Measurements from ENCODE around the gene COP1.
"Not testable (repeated sequence)": the region's sequence is repeated elsewhere in the genome, so short reads cannot be mapped to it uniquely, and the experiment has no call there.

Gene COP1

GRCh38 chr1:176206961-176207902 lies at the start of gene COP1:
Gene COP1, minus strand, starts transcription at chr1:176207286. Its CDS starts 308 bp downstream, at chr1:176206978.
- Mint-ChIP-seq H3K4me1 (peaks cover 14 to 43% of the 10 kb centered on the region in 2 donors), H3K9me3 (no peaks in the 10 kb centered on the region)
- ATAC-seq (replicated peaks), result peak; percentile 88 to 90

GRCh38 chr1:176252191-176252590 lies 45.1 kb upstream of the COP1 start:
- no peak for DNase-seq
- no peak for ATAC-seq (replicated peaks)
- no peaks in the 10 kb centered on the region for H3K27me3 Mint-ChIP-seq
- no peak overlapping the region for H3K4me3 Mint-ChIP-seq
- H3K36me3 Mint-ChIP-seq, result no peaks in the 10 kb centered on the region
- H3K27ac Mint-ChIP-seq, result no peak overlapping the region
- no peaks in the 10 kb centered on the region for H3K9me3 Mint-ChIP-seq
- no peaks in the 10 kb centered on the region for H3K4me1 Mint-ChIP-seq

More at GRCh38 chr1:176206961-176207902, at the start of gene COP1:
- peak; percentile 95 for DNase-seq
- Mint-ChIP-seq H3K27me3 (no peaks in the 10 kb centered on the region), H3K4me3 (peak within 1 kb of the TSS; percentile 96 to 100), H3K36me3 (peaks cover 10 to 18% of the 10 kb centered on the region in 2 donors), H3K27ac (peak within 1 kb of the TSS; percentile 99)

DNA sequence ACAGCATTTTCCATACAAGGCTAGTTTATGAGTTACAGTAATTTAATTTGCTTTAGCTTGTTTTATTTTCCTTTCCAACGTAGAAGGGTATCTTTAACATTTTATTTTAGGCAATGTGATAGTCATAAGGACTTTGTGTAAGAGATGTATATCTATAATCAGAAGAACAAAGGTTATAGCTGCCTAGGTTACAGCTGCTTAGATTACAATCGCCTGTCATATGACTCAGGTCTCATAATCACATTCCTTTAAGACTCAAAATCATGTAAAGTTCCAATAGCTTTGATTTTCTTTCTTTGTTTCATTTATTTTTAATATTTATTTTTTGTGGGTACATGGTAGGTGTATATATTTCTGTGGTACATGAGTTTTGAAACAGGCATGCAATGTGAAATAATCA lies 37.8 kb upstream of the COP1 start:
- Mint-ChIP-seq H3K27me3 (peaks cover 8% of the 10 kb centered on the region in 2 donors), H3K27ac (no peak overlapping the region), H3K36me3 (no peaks in the 10 kb centered on the region), H3K4me3 (no peak overlapping the region), H3K4me1 (no peaks in the 10 kb centered on the region), H3K9me3 (no peaks in the 10 kb centered on the region)
- no peak for ATAC-seq (replicated peaks)
- DNase-seq, result no peak

- H3K36me3 Mint-ChIP-seq, result no peaks in the 10 kb centered on the region
- H3K27me3 Mint-ChIP-seq, result peaks cover 8% of the 10 kb centered on the region in 2 donors
- H3K9me3 Mint-ChIP-seq, result no peaks in the 10 kb centered on the region
- ATAC-seq (replicated peaks), result no peak
- no peaks in the 10 kb centered on the region for H3K4me1 Mint-ChIP-seq
- H3K27ac Mint-ChIP-seq, result no peak overlapping the region
- H3K4me3 Mint-ChIP-seq, result no peak overlapping the region
- no peak for DNase-seq
These were observed 36.7 kb upstream of the COP1 start for GRCh38 chr1:176243746-176244145.

DNA sequence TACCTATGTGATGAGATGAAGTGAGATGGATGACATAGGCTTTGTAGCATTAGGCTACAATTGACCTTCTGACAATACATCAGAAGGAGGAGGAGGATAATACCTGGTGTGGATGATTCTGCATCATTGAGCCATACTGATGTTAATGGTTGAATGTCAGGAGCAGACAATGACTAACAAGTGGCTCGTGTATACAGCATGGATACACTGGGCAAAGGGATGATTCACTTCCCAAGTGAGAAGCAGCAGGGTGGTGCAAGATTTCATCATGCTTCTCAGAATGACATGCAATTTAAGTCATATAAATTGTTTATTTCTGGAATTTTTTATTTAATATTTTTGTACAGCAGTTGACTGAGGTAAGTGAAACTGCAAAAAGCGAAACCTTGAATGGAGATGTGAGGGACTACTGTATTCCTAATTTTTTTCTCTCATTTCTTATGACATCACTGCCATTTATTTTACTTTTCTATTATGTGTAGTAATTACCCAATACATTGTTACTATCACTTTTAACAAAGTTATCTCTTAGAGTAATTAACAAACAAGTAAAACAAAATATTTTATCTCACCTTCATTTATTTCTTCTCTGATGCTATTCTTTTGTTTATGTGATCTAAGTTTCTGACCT lies 34.4 kb upstream of the COP1 start:
- no peak overlapping the region for H3K4me3 Mint-ChIP-seq
- H3K36me3 Mint-ChIP-seq, result no peaks in the 10 kb centered on the region
- no peak for DNase-seq
- H3K9me3 Mint-ChIP-seq, result no peaks in the 10 kb centered on the region
- peaks cover 8 to 13% of the 10 kb centered on the region in 2 donors for H3K27me3 Mint-ChIP-seq
- no peaks in the 10 kb centered on the region for H3K4me1 Mint-ChIP-seq
- H3K27ac Mint-ChIP-seq, result no peak overlapping the region
- ATAC-seq (replicated peaks), result no peak

DNA sequence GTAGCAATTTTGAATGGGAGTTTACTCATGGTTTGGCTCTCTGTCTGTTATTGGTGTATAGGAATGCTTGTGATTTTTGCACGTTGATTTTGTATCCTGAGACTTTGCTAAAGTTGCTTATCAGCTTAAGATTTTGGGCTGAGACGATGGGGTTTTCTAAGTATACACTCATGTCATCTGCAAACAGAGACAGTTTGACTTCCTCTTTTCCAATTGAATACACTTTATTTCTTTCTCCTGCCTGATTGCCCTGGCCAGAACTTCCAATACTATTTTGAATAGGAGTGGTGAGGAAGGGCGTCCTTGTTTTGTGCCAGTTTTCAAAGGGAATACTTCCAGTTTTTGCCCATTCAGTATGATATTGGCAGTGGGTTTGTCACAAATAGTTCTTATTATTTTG lies 26.6 kb upstream of the COP1 start:
- Mint-ChIP-seq H3K9me3 (peaks cover 0 to 11% of the 10 kb centered on the region in 2 donors), H3K36me3 (peaks cover 0 to 11% of the 10 kb centered on the region in 2 donors)
- not testable (repeated sequence) for ATAC-seq (replicated peaks); H3K27ac Mint-ChIP-seq; H3K4me1 Mint-ChIP-seq; H3K27me3 Mint-ChIP-seq; DNase-seq; H3K4me3 Mint-ChIP-seq

GRCh38 chr1:176227579-176227978 lies 20.5 kb upstream of the COP1 start:
- DNase-seq, result no peak
- H3K27me3 Mint-ChIP-seq, result no peaks in the 10 kb centered on the region
- H3K9me3 Mint-ChIP-seq, result peaks cover 0 to 1% of the 10 kb centered on the region in 2 donors
- H3K4me1 Mint-ChIP-seq, result no peaks in the 10 kb centered on the region
- H3K27ac Mint-ChIP-seq, result no peak overlapping the region
- ATAC-seq (replicated peaks), result no peak
- H3K4me3 Mint-ChIP-seq, result no peak overlapping the region
- H3K36me3 Mint-ChIP-seq, result peaks cover 0 to 3% of the 10 kb centered on the region in 2 donors

GRCh38 chr1:176225911-176226310 lies 18.8 kb upstream of the COP1 start:
- H3K27me3 Mint-ChIP-seq, result no peaks in the 10 kb centered on the region
- H3K36me3 Mint-ChIP-seq, result no peaks in the 10 kb centered on the region
- H3K27ac Mint-ChIP-seq, result no peak overlapping the region
- no peak overlapping the region for H3K4me3 Mint-ChIP-seq
- no peak for DNase-seq
- no peaks in the 10 kb centered on the region for H3K9me3 Mint-ChIP-seq
- H3K4me1 Mint-ChIP-seq, result no peaks in the 10 kb centered on the region
- ATAC-seq (replicated peaks), result no peak

DNA sequence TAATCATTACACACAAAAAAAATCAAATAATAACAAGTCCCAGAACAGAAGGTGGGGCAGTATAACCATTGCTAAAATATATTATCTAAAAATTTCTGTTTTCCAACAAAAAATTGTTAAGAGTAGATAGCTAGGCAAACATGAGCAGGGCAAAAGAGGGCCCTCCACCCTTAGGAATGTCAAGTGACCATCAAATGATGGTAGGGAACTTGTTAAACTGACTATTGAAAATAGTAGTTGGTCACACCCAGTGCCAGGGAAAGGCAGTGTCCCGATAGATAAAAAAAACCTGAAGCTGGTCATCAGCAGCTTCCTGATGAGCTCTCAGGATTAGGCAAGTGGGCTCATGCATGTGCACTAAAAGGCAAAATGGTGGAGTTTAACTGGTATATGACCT lies 18.4 kb upstream of the COP1 start:
- Mint-ChIP-seq H3K9me3 (no peaks in the 10 kb centered on the region), H3K27ac (no peak overlapping the region), H3K27me3 (no peaks in the 10 kb centered on the region), H3K4me1 (no peaks in the 10 kb centered on the region), H3K4me3 (no peak overlapping the region), H3K36me3 (no peaks in the 10 kb centered on the region)
- DNase-seq (no peak), ATAC-seq (replicated peaks) (no peak)

GRCh38 chr1:176222196-176222595 lies 15.1 kb upstream of the COP1 start:
- no peak for DNase-seq
- Mint-ChIP-seq H3K36me3 (no peaks in the 10 kb centered on the region), H3K4me1 (no peaks in the 10 kb centered on the region), H3K27me3 (peaks cover 6 to 8% of the 10 kb centered on the region in 2 donors), H3K4me3 (no peak overlapping the region), H3K9me3 (peaks cover 4 to 6% of the 10 kb centered on the region in 2 donors), H3K27ac (no peak overlapping the region)
- no peak for ATAC-seq (replicated peaks)

DNA sequence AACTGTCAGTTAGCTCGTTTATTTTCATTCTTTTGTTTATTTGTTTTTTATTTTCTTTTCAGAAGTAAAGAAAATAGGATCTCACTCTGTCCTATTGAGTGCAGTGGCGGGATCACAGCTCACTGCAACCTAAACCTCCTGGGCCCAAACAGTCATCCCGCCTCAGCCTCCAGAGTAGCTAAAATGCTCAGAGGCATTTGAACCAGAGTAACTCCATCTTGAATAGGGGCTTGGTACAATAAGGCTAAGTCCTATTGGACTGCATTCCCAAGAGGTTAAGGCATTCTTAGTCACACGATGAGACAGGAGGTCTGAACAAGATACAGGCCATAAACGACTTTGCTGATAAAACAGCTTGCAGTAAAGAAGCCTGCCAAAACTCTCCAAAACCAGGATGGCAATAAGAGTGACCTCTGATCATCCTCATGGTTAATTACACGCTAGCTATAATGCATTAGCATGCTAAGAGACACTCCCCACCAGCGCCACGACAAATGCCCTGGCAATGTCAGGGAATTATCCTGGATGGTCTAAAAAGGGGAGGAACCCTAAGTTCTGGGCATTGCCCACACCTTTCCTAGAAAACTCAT lies 13.1 kb upstream of the COP1 start:
- no peaks in the 10 kb centered on the region for H3K4me1 Mint-ChIP-seq
- H3K9me3 Mint-ChIP-seq, result peaks cover 4 to 6% of the 10 kb centered on the region in 2 donors
- no peak for DNase-seq
- no peak overlapping the region for H3K4me3 Mint-ChIP-seq
- peaks cover 8 to 17% of the 10 kb centered on the region in 2 donors for H3K27me3 Mint-ChIP-seq
- ATAC-seq (replicated peaks), result no peak
- H3K36me3 Mint-ChIP-seq, result no peaks in the 10 kb centered on the region
- H3K27ac Mint-ChIP-seq, result no peak overlapping the region

- Mint-ChIP-seq H3K4me1 (no peaks in the 10 kb centered on the region), H3K4me3 (no peak overlapping the region), H3K27me3 (peaks cover 8 to 18% of the 10 kb centered on the region in 2 donors), H3K9me3 (peaks cover 4 to 6% of the 10 kb centered on the region in 2 donors), H3K27ac (no peak overlapping the region), H3K36me3 (no peaks in the 10 kb centered on the region)
- no peak for ATAC-seq (replicated peaks)
- no peak for DNase-seq
These were observed 10.5 kb upstream of the COP1 start for GRCh38 chr1:176217461-176218099.

- Mint-ChIP-seq H3K4me3 (no peak overlapping the region), H3K36me3 (peaks cover 0 to 3% of the 10 kb centered on the region in 2 donors), H3K27me3 (peaks cover 8 to 18% of the 10 kb centered on the region in 2 donors), H3K4me1 (peaks cover 2 to 5% of the 10 kb centered on the region in 2 donors), H3K9me3 (peaks cover 4 to 6% of the 10 kb centered on the region in 2 donors), H3K27ac (no peak overlapping the region)
- DNase-seq (no peak), ATAC-seq (replicated peaks) (no peak)
These were observed 8.9 kb upstream of the COP1 start for GRCh38 chr1:176216031-176216430.
